ENCODE results near the gene PM20D2. TPM values are rescaled to one million over a fixed set of nuclear protein-coding genes. Genes with fewer than 3 reads are reported as not detected.

PM20D2 gene
- total and polyA plus RNA-seq, 2 experiments from 2014 or later, result 4.4 to 10.2 TPM

DNA sequence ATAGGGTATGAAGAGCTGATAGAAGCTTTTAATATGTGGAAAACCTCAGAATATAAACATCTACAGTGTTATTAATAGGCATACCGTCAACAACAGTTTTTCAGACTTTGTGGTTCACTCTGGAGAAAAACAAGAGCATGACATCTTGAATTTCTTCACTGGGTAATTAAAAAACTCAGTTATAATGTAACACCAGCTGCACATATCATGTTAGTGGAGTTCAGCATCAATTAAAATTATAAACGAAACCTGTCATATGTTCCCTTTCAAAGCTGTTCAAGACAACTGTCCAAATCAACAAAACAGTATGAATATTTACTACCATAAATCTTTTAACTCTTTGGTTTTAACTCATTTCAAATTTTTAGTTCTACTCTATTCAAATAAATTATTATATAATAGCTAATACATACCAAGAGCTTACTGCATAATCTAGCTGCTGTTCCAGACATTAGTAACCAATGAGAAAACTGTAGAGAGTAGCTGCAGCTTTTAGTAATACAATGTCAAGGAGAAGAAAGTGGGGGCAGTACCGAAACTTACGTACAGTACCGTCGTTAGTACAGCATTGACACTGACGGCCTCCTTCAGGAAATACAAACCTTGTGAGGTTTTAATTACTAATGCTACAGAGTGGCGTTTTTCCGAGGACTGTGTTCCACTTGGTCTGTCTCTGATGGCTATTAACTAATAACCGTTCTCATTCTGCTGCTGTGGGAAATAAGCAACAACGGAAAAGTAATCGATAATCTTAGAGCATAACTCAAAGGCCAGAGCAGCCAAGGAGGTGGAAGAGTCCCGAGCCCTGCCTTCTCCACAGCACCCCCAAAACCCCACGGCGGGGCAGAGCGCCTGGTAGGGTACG, 532 bp upstream of the PM20D2 start:
- ATAC-seq, result no peak; the same call in 2 of the 3 replicates
- H3K9me3 Mint-ChIP-seq, result no peaks in the 10 kb centered on the region
- Histone ChIP-seq H3K4me2 (peak overlapping the region; percentile 76), H3K27ac (ENCODE audit: low read depth) (no peak overlapping the region), H3K4me1 (ENCODE audit: insufficient read depth) (peaks cover 8% of the 10 kb centered on the region; the same call in 1 of the 2 replicates), H3K36me3 (ENCODE audit: insufficient read depth) (no peaks in the 10 kb centered on the region; the same call in 1 of the 2 replicates), H4K20me1 (replicated peaks; ENCODE audit: insufficient read depth) (no peaks in the 10 kb centered on the region; the same call in 1 of the 2 replicates), H3K9me2 (ENCODE audit: insufficient read depth) (no peaks in the 10 kb centered on the region), H3K4me3 (peak overlapping the region; percentile 47), H3K27me3 (ENCODE audit: insufficient read depth) (peaks cover 81% of the 10 kb centered on the region), H2AFZ (peak overlapping the region; percentile 90), H3K79me2 (replicated peaks; ENCODE audit: insufficient read depth) (no peaks in the 10 kb centered on the region), H3F3A (replicated peaks; ENCODE audit: low read depth) (no peaks in the 10 kb centered on the region)
- peaks cover 15% of the 10 kb centered on the region for H3K27me3 Mint-ChIP-seq (ENCODE audit: insufficient read depth, low read depth, poor library complexity)
- H3K27ac Mint-ChIP-seq, result no peak overlapping the region
- peak; percentile 11 for DNase-seq (ENCODE audit: low spot score)
- H3K36me3 Mint-ChIP-seq (ENCODE audit: low read depth), result no peaks in the 10 kb centered on the region; the same call in 1 of the 3 replicates
- TF ChIP-seq JUNB (IDR thresholded peaks at IDR 0.05; ENCODE audit: unreplicated experiment) (no peak), EZH2phosphoT487 (IDR thresholded peaks at IDR 0.05; ENCODE audit: unreplicated experiment) (peak; percentile 47)
- H3K4me1 Mint-ChIP-seq, result peaks cover 9% of the 10 kb centered on the region
- H3K4me3 Mint-ChIP-seq, result peak overlapping the region; percentile 72

GRCh38 chr6:89146718-89147700, 1.2 kb downstream of the PM20D2 start:
- Histone ChIP-seq H3K4me3 (peak overlapping the region; percentile 47), H2AFZ (peak overlapping the region; percentile 8; the same call in 1 of the 2 replicates), H3K9me2 (ENCODE audit: insufficient read depth) (no peaks in the 10 kb centered on the region), H3K27me3 (ENCODE audit: insufficient read depth) (peaks cover 65% of the 10 kb centered on the region), H3K4me1 (ENCODE audit: insufficient read depth) (peaks cover 8% of the 10 kb centered on the region; the same call in 1 of the 2 replicates), H3K27ac (ENCODE audit: low read depth) (no peak overlapping the region), H3F3A (replicated peaks; ENCODE audit: low read depth) (no peaks in the 10 kb centered on the region), H4K20me1 (replicated peaks; ENCODE audit: insufficient read depth) (no peaks in the 10 kb centered on the region; the same call in 1 of the 2 replicates), H3K79me2 (replicated peaks; ENCODE audit: insufficient read depth) (no peaks in the 10 kb centered on the region), H3K4me2 (peak overlapping the region; percentile 76), H3K36me3 (ENCODE audit: insufficient read depth) (no peaks in the 10 kb centered on the region; the same call in 1 of the 2 replicates)
- ATAC-seq, result peak; percentile 88
- Mint-ChIP-seq H3K4me1 (peaks cover 9% of the 10 kb centered on the region), H3K27me3 (ENCODE audit: insufficient read depth, low read depth, poor library complexity) (peaks cover 15% of the 10 kb centered on the region), H3K4me3 (peak overlapping the region; percentile 74), H3K27ac (no peak overlapping the region), H3K36me3 (ENCODE audit: low read depth) (no peaks in the 10 kb centered on the region; the same call in 1 of the 3 replicates), H3K9me3 (no peaks in the 10 kb centered on the region)
- peak; percentile 70 for TF ChIP-seq EZH2 (IDR thresholded peaks at IDR 0.05; ENCODE audit: low read depth, unreplicated experiment)
- no peak for TF ChIP-seq ZNF331 (CRISPR knock-in tag; IDR thresholded peaks at IDR 0.05; ENCODE audit: low read depth)
- no peak for TF ChIP-seq ZNF114 (CRISPR knock-in tag; IDR thresholded peaks at IDR 0.05)
- peak; percentile 70 for DNase-seq (ENCODE audit: low spot score)

Data from GM23338 (cell line).